ENCODE measurements around the gene CAPZA1.

CAPZA1 gene

GRCh38 chr1:112704391-112704933 lies 84.8 kb downstream of the CAPZA1 start:
- CTCF ChIA-PET, result interaction anchor here (0.6 to 2.1 kb wide), 8 partner anchors 30 to 368 kb away, joined by 3 to 5 read pairs (median 5); partner anchors contain the start of genes LRIG2 and MOV10
- Histone ChIP-seq H3K4me3 (ENCODE audit: low read depth, low read length) (peak overlapping the region; percentile 30), H3K27ac (ENCODE audit: extremely low read depth, low read depth, low read length) (no peak overlapping the region; the same call in 1 of the 2 replicates), H3K36me3 (ENCODE audit: control insufficient read depth in 2 of 2, insufficient read depth in 1 of 2, low read length in 2 of 2) (peaks cover 0 to 45% of the 10 kb centered on the region in 2 experiments; a peak in 1 of 3 replicates), H3K9me3 (ENCODE audit: control insufficient read depth, insufficient read depth, low read depth, low read length) (no peaks in the 10 kb centered on the region), H3K4me1 (ENCODE audit: control insufficient read depth, insufficient read depth, low read length) (peaks cover 18% of the 10 kb centered on the region)
- POLR2A ChIA-PET, result interaction anchor here (0.5 to 9.8 kb wide), 11 partner anchors 8 to 313 kb away, joined by 3 to 91 read pairs (median 4); partner anchors contain the start of genes CAPZA1, CTTNBP2NL, MOV10 and PPM1J
- TF ChIP-seq ZNF768 (tag by site-specific recombination; IDR thresholded peaks at IDR 0.05) (no peak), ZNF510 (tag by site-specific recombination; IDR thresholded peaks at IDR 0.05; ENCODE audit: insufficient replicate concordance) (no peak), ZNF138 (tag by site-specific recombination; IDR thresholded peaks at IDR 0.05; ENCODE audit: borderline replicate concordance) (no peak), ZNF610 (tag by site-specific recombination; IDR thresholded peaks at IDR 0.05; ENCODE audit: borderline replicate concordance) (no peak), ZBTB49 (tag by site-specific recombination; IDR thresholded peaks at IDR 0.05; ENCODE audit: low read depth) (no peak), ZNF449 (tag by site-specific recombination; IDR thresholded peaks at IDR 0.05) (no peak), ZBTB48 (tag by site-specific recombination; IDR thresholded peaks at IDR 0.05) (no peak; the same call in 1 of the 2 replicates), ZSCAN4 (tag by site-specific recombination; IDR thresholded peaks at IDR 0.05) (no peak), ZNF155 (tag by site-specific recombination; IDR thresholded peaks at IDR 0.05) (no peak), ZBTB1 (tag by site-specific recombination; IDR thresholded peaks at IDR 0.05) (no peak), ZNF777 (tag by site-specific recombination; IDR thresholded peaks at IDR 0.05; ENCODE audit: borderline replicate concordance) (no peak), ZNF837 (tag by site-specific recombination; IDR thresholded peaks at IDR 0.05) (no peak), ZXDB (tag by site-specific recombination; IDR thresholded peaks at IDR 0.05) (no peak), ZNF175 (tag by site-specific recombination; IDR thresholded peaks at IDR 0.05) (no peak), GLIS1 (tag by site-specific recombination; IDR thresholded peaks at IDR 0.05) (no peak), ZFP41 (tag by site-specific recombination; IDR thresholded peaks at IDR 0.05; ENCODE audit: borderline replicate concordance) (no peak), ZNF426 (tag by site-specific recombination; IDR thresholded peaks at IDR 0.05) (no peak), ZSCAN30 (tag by site-specific recombination; IDR thresholded peaks at IDR 0.05) (no peak)

GRCh38 chr1:112704934-112705627 lies 85.4 kb downstream of the CAPZA1 start:
- CTCF ChIA-PET, result interaction anchor here (0.7 to 2.1 kb wide), 7 partner anchors 31 to 368 kb away, joined by 3 to 5 read pairs (median 5); partner anchors contain the start of genes LRIG2 and MOV10
- POLR2A ChIA-PET, result interaction anchor here (0.5 to 9.8 kb wide), 12 partner anchors 9 to 314 kb away, joined by 3 to 91 read pairs (median 4); partner anchors contain the start of genes CAPZA1, CTTNBP2NL, MOV10 and PPM1J
- H3K4me1 ChIP-seq (ENCODE audit: control insufficient read depth, insufficient read depth, low read length), result peaks cover 17% of the 10 kb centered on the region
- H3K27ac ChIP-seq (ENCODE audit: extremely low read depth, low read depth, low read length), result peak overlapping the region; percentile 79
- no peaks in the 10 kb centered on the region for H3K9me3 ChIP-seq (ENCODE audit: control insufficient read depth, insufficient read depth, low read depth, low read length)
- H3K4me3 ChIP-seq (ENCODE audit: low read depth, low read length), result peak overlapping the region; percentile 80
- H3K36me3 ChIP-seq (ENCODE audit: control insufficient read depth in 2 of 2, insufficient read depth in 1 of 2, low read length in 2 of 2), result peaks cover 0 to 39% of the 10 kb centered on the region in 2 experiments; a peak in 1 of 3 replicates
- no peak for TF ChIP-seq ZNF473 (tag by site-specific recombination; IDR thresholded peaks at IDR 0.05)
- peak; percentile 91 for TF ChIP-seq PATZ1 (tag by site-specific recombination; IDR thresholded peaks at IDR 0.05)
- TF ChIP-seq ZNF639 (tag by site-specific recombination; IDR thresholded peaks at IDR 0.05), result no peak
- TF ChIP-seq ZNF121 (tag by site-specific recombination; IDR thresholded peaks at IDR 0.05), result no peak
- no peak for TF ChIP-seq ZNF529 (tag by site-specific recombination; IDR thresholded peaks at IDR 0.05; ENCODE audit: insufficient replicate concordance)
- TF ChIP-seq YY2 (tag by site-specific recombination; IDR thresholded peaks at IDR 0.05), result no peak
- TF ChIP-seq ZNF629 (tag by site-specific recombination; IDR thresholded peaks at IDR 0.05), result peak; percentile 65
- no peak for TF ChIP-seq HOXC10 (CRISPR knock-in tag; IDR thresholded peaks at IDR 0.05)

Measured in HEK293 (cell line).